ENCODE data around the gene MUC22. TPM values are rescaled to one million over a fixed set of nuclear protein-coding genes. Genes with fewer than 3 reads are reported as not detected.
A peak's percentile ranks its signal among the peaks of the same experiment; 100 is the strongest.

The MUC22 gene
- total RNA-seq, 1 experiment from 2014 or later: not detected

DNA sequence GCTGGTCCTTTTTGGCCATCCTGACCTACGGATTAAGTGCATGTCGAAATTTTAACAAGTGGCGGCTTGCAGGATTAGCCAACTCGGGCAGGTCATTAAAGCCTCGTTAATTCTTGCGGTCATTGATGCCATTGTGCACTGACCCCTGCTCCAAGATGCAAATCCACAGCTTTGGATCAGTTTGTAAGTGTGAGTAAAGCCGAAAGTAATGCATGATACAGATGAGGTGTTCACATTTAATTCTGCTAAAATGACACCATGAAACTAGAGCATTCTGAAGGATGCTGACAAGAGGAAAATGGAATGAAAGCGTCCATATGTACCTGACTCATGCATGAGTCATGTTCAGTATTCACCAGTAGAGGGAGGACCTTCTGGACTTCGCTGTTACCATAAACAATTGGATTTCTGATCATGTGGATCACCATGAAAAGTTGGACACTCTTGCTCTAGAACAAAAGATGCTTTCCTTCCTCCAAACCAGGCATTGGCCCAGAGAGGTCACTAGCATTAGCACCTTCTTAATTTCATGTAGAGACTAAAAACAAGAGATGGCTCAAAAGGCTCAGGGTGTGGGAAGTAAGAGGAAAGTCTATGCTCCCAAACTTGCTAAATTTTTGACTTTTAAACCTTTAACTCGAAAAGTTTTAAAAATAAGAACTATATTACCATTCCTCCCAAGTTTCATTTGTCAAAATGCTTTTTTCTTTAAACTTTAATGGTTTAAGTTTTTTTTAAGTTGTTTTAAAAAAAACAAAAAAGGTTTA lies 48.0 kb downstream of the MUC22 start:
- H4K20me1 ChIP-seq (ENCODE audit: low read length): no peaks in the 10 kb centered on the region
- BruUV-seq (replicated peaks): no TSS peak
- H3K27me3 ChIP-seq (ENCODE audit: low read length): no peaks in the 10 kb centered on the region
- ATAC-seq (peak; percentile 90), DNase-seq (peak; percentile 97)
- peak overlapping the region; percentile 92 for H3K27ac ChIP-seq (ENCODE audit: low read length)
- H3K9ac ChIP-seq (ENCODE audit: low read length): peak overlapping the region; percentile 56
- ChIA-PET POLR2A (ENCODE audit: unreplicated experiment) (no interaction called here), CTCF (interaction anchor here (0.7 kb wide), 1 partner anchor 467 kb away, joined by 4 read pairs; no protein-coding TSS in a partner anchor)
- peak overlapping the region; percentile 70 for H3K4me2 ChIP-seq (ENCODE audit: low read length)
- peak overlapping the region; percentile 20 for H2AFZ ChIP-seq (ENCODE audit: low read length)
- H3K79me2 ChIP-seq (ENCODE audit: low read length): no peaks in the 10 kb centered on the region
- H3K9me2 ChIP-seq (replicated peaks; ENCODE audit: low read length): no peaks in the 10 kb centered on the region
- peaks cover 48% of the 10 kb centered on the region for H3K4me1 ChIP-seq (ENCODE audit: insufficient read depth, low read length)
- TF ChIP-seq EZH2phosphoT487 (IDR thresholded peaks at IDR 0.05; ENCODE audit: borderline replicate concordance, low read length) (no peak), EZH2 (IDR thresholded peaks at IDR 0.05; ENCODE audit: low read length, unreplicated experiment) (no peak)
- TF ChIP-seq, protein P1, sequence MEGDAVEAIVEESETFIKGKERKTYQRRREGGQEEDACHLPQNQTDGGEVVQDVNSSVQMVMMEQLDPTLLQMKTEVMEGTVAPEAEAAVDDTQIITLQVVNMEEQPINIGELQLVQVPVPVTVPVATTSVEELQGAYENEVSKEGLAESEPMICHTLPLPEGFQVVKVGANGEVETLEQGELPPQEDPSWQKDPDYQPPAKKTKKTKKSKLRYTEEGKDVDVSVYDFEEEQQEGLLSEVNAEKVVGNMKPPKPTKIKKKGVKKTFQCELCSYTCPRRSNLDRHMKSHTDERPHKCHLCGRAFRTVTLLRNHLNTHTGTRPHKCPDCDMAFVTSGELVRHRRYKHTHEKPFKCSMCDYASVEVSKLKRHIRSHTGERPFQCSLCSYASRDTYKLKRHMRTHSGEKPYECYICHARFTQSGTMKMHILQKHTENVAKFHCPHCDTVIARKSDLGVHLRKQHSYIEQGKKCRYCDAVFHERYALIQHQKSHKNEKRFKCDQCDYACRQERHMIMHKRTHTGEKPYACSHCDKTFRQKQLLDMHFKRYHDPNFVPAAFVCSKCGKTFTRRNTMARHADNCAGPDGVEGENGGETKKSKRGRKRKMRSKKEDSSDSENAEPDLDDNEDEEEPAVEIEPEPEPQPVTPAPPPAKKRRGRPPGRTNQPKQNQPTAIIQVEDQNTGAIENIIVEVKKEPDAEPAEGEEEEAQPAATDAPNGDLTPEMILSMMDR (conservative IDR thresholded peaks at IDR 0.05; ENCODE audit: low read depth, low read length): peak; percentile 50
- peaks cover 6% of the 10 kb centered on the region for H3F3A ChIP-seq (ENCODE audit: low read length, unreplicated experiment)
- H3K9me3 ChIP-seq (ENCODE audit: low read length): no peaks in the 10 kb centered on the region
- H3K36me3 ChIP-seq (ENCODE audit: low read depth, low read length): no peaks in the 10 kb centered on the region
- H3K4me3 ChIP-seq (ENCODE audit: low read length): peak overlapping the region; percentile 39; the same call in 1 of the 2 replicates
- intact Hi-C loops (cut with micrococcal nuclease): loop anchor here (1.0 kb wide), 1 partner anchor 116 kb away; no protein-coding TSS in a partner anchor

DNA sequence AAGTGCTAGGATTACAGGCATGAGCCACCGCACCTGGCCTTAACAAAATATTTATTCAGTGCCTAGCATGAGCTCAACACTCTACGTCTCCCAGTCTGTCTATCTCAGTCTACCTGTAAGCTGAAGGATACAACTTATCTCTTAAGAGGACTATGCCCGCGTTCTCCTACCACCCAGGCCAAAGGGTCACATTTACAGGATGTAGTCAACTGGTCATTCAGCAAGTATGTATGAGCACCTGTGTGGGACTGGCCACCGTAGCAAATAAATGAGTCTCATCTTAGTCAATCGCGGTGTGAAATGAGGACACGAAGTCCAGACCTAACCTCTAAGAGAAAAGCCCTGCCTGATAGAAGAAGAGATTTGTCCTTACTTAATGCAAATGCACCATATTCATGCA lies 49.9 kb downstream of the MUC22 start:
- Histone ChIP-seq H3K9me2 (replicated peaks; ENCODE audit: low read length) (no peaks in the 10 kb centered on the region), H3K36me3 (ENCODE audit: low read depth, low read length) (no peaks in the 10 kb centered on the region), H3K27ac (ENCODE audit: low read length) (peak overlapping the region; percentile 92), H3K4me2 (ENCODE audit: low read length) (no peak overlapping the region; the same call in 1 of the 2 replicates), H3K9ac (ENCODE audit: low read length) (no peak overlapping the region), H3K9me3 (ENCODE audit: low read length) (no peaks in the 10 kb centered on the region), H3K27me3 (ENCODE audit: low read length) (no peaks in the 10 kb centered on the region), H3K4me1 (ENCODE audit: insufficient read depth, low read length) (peaks cover 48% of the 10 kb centered on the region), H3K4me3 (ENCODE audit: low read length) (no peak overlapping the region), H2AFZ (ENCODE audit: low read length) (no peak overlapping the region), H4K20me1 (ENCODE audit: low read length) (no peaks in the 10 kb centered on the region), H3F3A (ENCODE audit: low read length, unreplicated experiment) (peaks cover 6% of the 10 kb centered on the region), H3K79me2 (ENCODE audit: low read length) (no peaks in the 10 kb centered on the region)
- CTCF ChIA-PET: no interaction called here
- BruUV-seq (replicated peaks): no TSS peak
- DNase-seq (peak; percentile 82), ATAC-seq (peak; percentile 52)
- no peak for TF ChIP-seq EZH2phosphoT487 (IDR thresholded peaks at IDR 0.05; ENCODE audit: borderline replicate concordance, low read length)
- no peak for TF ChIP-seq EZH2 (IDR thresholded peaks at IDR 0.05; ENCODE audit: low read length, unreplicated experiment)
- TF ChIP-seq, protein P1 (conservative IDR thresholded peaks at IDR 0.05; ENCODE audit: low read depth, low read length): no peak
- POLR2A ChIA-PET (ENCODE audit: unreplicated experiment): interaction anchor here (0.6 kb wide), 1 partner anchor 324 kb away, joined by 4 read pairs; no protein-coding TSS in a partner anchor
- intact Hi-C loops (cut with micrococcal nuclease): no loop called here

DNA sequence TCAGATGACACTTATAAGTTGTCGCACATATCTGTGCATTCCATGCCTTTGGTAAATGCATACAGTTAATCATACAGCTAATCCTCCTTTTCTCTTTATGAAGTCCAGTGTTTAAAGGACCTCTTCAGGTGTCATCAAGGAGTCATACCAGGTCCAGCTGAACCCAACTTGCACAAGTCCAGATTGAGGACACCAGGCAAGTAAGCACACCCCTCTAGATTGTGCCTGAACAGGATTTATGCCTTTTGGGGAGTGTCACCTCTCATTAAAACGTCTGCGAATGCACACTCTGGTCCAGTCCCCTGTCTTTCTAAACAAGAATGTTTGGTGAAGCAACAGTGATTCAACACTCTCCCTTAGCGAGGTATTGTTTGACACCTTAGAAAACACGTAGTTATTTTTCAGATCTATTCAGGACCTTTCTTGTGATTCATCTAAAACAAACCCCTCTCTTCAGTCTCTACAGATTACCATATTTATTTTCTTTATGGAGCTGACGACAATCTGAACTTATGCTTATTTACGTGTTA lies 53.7 kb downstream of the MUC22 start:
- BruUV-seq (replicated peaks): no TSS peak
- ChIA-PET CTCF (no interaction called here), POLR2A (ENCODE audit: unreplicated experiment) (no interaction called here)
- H3K9ac ChIP-seq (ENCODE audit: low read length): no peak overlapping the region
- no peaks in the 10 kb centered on the region for H3K79me2 ChIP-seq (ENCODE audit: low read length)
- H3K36me3 ChIP-seq (ENCODE audit: low read depth, low read length): no peaks in the 10 kb centered on the region
- TF ChIP-seq EZH2phosphoT487 (IDR thresholded peaks at IDR 0.05; ENCODE audit: borderline replicate concordance, low read length): no peak
- TF ChIP-seq EZH2 (IDR thresholded peaks at IDR 0.05; ENCODE audit: low read length, unreplicated experiment): no peak
- TF ChIP-seq, protein P1 (conservative IDR thresholded peaks at IDR 0.05; ENCODE audit: low read depth, low read length): no peak
- H3K9me3 ChIP-seq (ENCODE audit: low read length): no peaks in the 10 kb centered on the region
- H3K4me2 ChIP-seq (ENCODE audit: low read length): no peak overlapping the region
- no peaks in the 10 kb centered on the region for H3F3A ChIP-seq (ENCODE audit: low read length, unreplicated experiment)
- H3K27me3 ChIP-seq (ENCODE audit: low read length): no peaks in the 10 kb centered on the region
- no peak for DNase-seq
- no peak overlapping the region for H2AFZ ChIP-seq (ENCODE audit: low read length)
- no peaks in the 10 kb centered on the region for H4K20me1 ChIP-seq (ENCODE audit: low read length)
- H3K9me2 ChIP-seq (replicated peaks; ENCODE audit: low read length): no peaks in the 10 kb centered on the region
- peaks cover 16% of the 10 kb centered on the region for H3K4me1 ChIP-seq (ENCODE audit: insufficient read depth, low read length)
- intact Hi-C loops (cut with micrococcal nuclease): no loop called here
- no peak overlapping the region for H3K27ac ChIP-seq (ENCODE audit: low read length)
- H3K4me3 ChIP-seq (ENCODE audit: low read length): no peak overlapping the region
- no peak for ATAC-seq
